Activated T-cell treated with anti-CD3 and anti-CD28 coated beads, Interleukin-2, amount 50 U/mL, for 24 hours (primary cell): ENCODE data around the gene GPR62.

Source experiments
- DNase-seq: peaks from one replicate; pipeline ENCODE4 v3.0.0-alpha.2; 2020
- H3K27ac Mint-ChIP-seq: 2 replicates; pipeline ENCODE4 v1.8.0; 2020; ENCODE audit warnings: mild to moderate bottlenecking, mixed read lengths
- H3K27me3 Mint-ChIP-seq: 2 replicates; pipeline ENCODE4 v1.8.0; 2020; ENCODE audit warnings: mixed read lengths
- H3K36me3 Mint-ChIP-seq: 2 replicates; pipeline ENCODE4 v1.8.0; 2020; ENCODE audit warnings: low read depth, mixed read lengths
- H3K4me1 Mint-ChIP-seq: 2 replicates; pipeline ENCODE4 v1.8.0; 2020; ENCODE audit warnings: low read depth, mixed read lengths
- H3K4me3 Mint-ChIP-seq: 2 replicates; pipeline ENCODE4 v1.8.0; 2020; ENCODE audit warnings: mild to moderate bottlenecking, moderate library complexity, mixed read lengths
- H3K9me3 Mint-ChIP-seq: 2 replicates; pipeline ENCODE4 v1.8.0; 2020; ENCODE audit warnings: mixed read lengths

Gene GPR62

DNA sequence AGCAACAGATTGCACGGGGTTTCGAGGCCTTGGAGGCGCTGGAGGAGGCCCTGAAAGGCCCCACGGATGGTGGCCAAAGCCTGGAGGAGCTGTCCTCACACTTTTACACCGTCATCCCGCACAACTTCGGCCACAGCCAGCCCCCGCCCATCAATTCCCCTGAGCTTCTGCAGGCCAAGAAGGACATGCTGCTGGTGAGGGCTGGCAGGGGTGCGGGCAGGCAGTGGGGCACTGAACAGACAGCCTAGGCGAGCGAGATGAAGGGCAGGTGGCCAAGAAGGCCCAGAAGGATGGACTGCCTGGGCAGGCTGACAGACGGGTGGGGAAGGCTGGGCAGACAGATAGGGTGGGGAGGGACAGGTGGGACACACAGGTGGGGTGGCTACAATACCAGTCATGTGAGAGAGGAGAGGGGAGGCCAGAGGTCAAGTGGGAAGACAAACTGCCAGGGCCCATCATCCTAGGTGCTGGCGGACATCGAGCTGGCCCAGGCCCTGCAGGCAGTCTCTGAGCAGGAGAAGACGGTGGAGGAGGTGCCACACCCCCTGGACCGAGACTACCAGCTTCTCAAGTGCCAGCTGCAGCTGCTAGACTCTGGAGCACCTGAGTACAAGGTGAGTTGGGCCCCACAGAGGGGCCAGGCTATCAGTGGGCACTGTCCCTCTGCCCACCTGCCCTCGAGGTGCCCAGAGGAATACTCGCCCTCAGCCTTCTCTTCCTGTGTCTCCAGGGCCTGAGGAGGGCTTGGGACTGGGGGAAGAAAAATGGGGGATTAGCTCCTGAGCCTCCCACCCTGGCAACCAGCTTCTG is 9.9 kb upstream of the GPR62 start:
- no peak overlapping the region for H3K27ac Mint-ChIP-seq
- no peak overlapping the region for H3K4me3 Mint-ChIP-seq
- no peaks in the 10 kb centered on the region for H3K27me3 Mint-ChIP-seq
- H3K4me1 Mint-ChIP-seq = peaks cover 18% of the 10 kb centered on the region
- peaks cover 20% of the 10 kb centered on the region for H3K36me3 Mint-ChIP-seq
- DNase-seq = peak; percentile 20
- no peaks in the 10 kb centered on the region for H3K9me3 Mint-ChIP-seq

DNA sequence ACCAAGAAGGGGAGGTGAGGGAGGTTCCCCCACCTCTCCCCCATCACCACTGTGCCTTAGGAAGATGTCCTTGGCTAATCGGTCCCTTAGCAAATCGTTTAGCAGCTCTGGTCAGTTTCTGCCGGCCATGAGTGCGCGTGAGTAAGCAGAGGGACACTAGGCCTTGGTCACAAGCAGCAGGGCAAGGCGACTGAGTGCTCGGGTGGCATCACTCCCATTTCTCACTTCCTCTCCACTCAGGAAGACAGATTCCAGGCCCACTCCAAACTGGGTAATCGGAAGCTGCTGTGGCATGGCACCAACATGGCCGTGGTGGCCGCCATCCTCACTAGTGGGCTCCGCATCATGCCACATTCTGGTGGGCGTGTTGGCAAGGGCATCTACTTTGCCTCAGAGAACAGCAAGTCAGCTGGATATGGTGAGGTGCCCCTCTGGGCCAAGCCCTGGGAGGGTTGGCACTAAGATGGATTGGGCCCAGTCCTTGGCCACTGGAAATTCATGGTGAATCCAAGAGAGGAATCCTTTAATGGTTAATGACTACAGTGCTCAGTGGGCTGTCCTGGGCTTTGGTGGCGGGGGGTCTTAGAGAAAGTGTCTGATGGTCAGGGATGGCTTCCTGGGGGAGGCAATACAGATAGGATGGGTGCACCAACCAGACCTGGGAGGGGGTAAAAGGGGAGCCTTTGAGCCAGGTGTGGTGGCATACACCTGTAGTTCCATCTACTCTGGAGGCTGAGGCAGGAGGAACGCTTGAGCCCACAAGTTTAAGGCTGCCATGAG is 9.1 kb upstream of the GPR62 start:
- Mint-ChIP-seq H3K36me3 (peaks cover 11% of the 10 kb centered on the region), H3K4me1 (peaks cover 10% of the 10 kb centered on the region), H3K27ac (no peak overlapping the region), H3K4me3 (no peak overlapping the region), H3K9me3 (no peaks in the 10 kb centered on the region), H3K27me3 (no peaks in the 10 kb centered on the region)
- DNase-seq = peak; percentile 20

DNA sequence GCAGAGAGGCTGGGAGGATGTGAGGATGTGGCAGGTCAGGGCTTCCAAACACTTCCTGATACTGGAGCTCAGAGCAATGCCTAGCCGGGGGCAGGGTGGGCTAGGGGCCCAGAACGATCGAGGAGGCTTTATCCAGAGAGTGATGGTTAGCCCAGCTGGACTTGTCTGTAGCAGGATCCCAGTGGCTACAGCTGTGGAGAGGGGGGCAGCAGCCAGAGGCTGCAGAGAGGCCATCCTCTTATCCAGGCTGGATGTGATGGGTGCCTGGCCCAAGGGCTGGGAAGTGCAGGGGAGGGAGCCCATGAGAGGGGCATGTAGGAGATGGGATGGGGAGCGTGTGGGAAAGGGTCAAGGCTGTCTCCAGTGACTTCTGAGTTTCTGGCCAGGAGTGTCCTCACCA is 8.4 kb upstream of the GPR62 start:
- peaks cover 10% of the 10 kb centered on the region for H3K4me1 Mint-ChIP-seq
- H3K4me3 Mint-ChIP-seq = no peak overlapping the region
- H3K36me3 Mint-ChIP-seq = peaks cover 7% of the 10 kb centered on the region
- H3K9me3 Mint-ChIP-seq = no peaks in the 10 kb centered on the region
- no peak for DNase-seq
- no peak overlapping the region for H3K27ac Mint-ChIP-seq
- no peaks in the 10 kb centered on the region for H3K27me3 Mint-ChIP-seq

DNA sequence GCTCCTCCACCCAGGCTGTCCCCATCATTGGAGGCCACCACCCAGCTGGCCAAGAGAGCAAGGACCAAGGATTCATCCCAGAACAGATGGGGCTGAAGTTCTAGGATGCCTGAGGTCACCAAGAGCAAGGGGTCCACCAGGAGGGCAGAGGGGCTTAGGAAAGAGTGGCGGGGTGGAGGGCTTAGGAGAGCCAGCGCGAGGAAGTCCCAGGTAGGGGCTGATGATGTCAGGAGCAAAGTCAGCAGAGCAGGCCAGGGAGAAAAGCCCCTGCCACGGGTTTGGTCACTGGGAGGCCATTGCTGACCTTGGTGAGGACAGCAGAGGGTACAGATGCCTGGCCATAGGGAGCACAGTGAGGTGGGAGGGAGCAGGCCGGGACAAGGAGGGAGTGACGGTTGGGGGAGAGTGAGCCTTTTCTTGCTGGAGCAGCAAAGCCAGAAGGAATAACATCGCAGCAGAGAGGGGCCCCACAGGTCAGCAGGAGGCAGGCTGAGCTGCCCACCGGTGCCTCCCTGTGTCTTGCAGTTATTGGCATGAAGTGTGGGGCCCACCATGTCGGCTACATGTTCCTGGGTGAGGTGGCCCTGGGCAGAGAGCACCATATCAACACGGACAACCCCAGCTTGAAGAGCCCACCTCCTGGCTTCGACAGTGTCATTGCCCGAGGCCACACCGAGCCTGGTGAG is 7.8 kb upstream of the GPR62 start:
- Mint-ChIP-seq H3K27me3 (peaks cover 2% of the 10 kb centered on the region), H3K4me1 (peaks cover 8% of the 10 kb centered on the region), H3K9me3 (no peaks in the 10 kb centered on the region), H3K36me3 (peaks cover 5% of the 10 kb centered on the region), H3K27ac (no peak overlapping the region), H3K4me3 (no peak overlapping the region)
- no peak for DNase-seq

DNA sequence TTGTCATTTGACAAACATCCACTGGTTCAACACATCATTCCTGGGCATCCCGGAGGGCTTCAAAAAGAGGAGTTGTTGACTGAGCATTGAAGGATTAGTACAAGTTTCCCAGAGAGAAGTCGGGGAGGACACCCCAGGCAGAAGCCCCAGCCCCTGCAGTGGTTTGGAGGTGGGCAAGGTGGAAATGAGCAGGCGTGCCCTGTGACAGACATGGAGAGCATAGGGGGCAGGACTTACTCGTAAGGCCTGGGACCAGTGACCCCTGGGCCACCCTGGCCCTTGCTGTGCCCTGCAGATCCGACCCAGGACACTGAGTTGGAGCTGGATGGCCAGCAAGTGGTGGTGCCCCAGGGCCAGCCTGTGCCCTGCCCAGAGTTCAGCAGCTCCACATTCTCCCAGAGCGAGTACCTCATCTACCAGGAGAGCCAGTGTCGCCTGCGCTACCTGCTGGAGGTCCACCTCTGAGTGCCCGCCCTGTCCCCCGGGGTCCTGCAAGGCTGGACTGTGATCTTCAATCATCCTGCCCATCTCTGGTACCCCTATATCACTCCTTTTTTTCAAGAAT is 7.1 kb upstream of the GPR62 start:
- Mint-ChIP-seq H3K27me3 (peaks cover 4% of the 10 kb centered on the region), H3K4me1 (peaks cover 1% of the 10 kb centered on the region), H3K27ac (no peak overlapping the region), H3K4me3 (no peak overlapping the region), H3K36me3 (peaks cover 5% of the 10 kb centered on the region), H3K9me3 (no peaks in the 10 kb centered on the region)
- no peak for DNase-seq

DNA sequence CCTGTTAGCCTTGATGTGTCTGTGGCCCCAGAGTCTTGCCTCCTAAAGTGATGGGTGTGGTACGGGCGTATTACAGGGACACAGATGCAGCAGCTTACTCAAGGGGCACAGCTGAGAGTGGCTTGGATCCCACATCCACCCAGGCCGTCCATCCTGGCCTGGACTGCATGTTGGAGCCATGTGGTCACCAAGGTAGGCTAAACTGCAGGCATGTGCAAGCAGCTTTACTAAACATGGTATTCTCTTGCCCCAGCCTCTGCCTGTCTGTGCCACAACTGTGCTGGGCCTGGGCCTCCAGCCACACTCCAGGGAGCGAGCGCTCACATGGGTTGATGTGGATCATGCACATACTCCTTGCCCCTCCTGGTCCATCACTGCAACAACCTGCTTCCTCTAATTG is 6.1 kb upstream of the GPR62 start:
- H3K4me1 Mint-ChIP-seq = no peaks in the 10 kb centered on the region
- H3K9me3 Mint-ChIP-seq = no peaks in the 10 kb centered on the region

DNA sequence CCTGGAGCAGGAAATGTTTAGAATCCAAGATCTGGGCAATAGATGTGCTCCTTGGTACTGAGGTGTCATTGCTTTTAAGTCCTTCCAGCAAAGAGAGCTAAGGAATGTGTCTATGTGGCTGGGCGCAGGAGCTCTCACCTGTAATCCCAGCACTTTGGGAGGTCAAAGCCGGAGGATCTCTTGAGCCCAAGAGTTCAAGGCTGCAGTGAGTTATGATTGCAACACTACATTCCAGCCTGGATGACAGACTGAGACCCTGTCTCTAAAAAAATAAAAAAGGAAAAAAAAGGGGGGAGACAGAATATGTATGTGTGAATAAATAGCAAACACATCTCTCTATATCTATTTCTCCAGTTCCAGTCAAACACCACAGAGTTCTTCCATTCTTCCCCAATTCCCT is 4.3 kb upstream of the GPR62 start:
- Mint-ChIP-seq H3K27ac (no peak overlapping the region), H3K4me1 (no peaks in the 10 kb centered on the region), H3K36me3 (peaks cover 3% of the 10 kb centered on the region), H3K4me3 (no peak overlapping the region), H3K27me3 (peaks cover 27% of the 10 kb centered on the region), H3K9me3 (no peaks in the 10 kb centered on the region)
- DNase-seq = no peak

More for the DNA sequence above, 6.1 kb upstream of the GPR62 start:
- DNase-seq = no peak
- H3K27ac Mint-ChIP-seq = no peak overlapping the region
- H3K4me3 Mint-ChIP-seq = no peak overlapping the region
- H3K36me3 Mint-ChIP-seq = peaks cover 4% of the 10 kb centered on the region
- H3K27me3 Mint-ChIP-seq = peaks cover 14% of the 10 kb centered on the region

DNA sequence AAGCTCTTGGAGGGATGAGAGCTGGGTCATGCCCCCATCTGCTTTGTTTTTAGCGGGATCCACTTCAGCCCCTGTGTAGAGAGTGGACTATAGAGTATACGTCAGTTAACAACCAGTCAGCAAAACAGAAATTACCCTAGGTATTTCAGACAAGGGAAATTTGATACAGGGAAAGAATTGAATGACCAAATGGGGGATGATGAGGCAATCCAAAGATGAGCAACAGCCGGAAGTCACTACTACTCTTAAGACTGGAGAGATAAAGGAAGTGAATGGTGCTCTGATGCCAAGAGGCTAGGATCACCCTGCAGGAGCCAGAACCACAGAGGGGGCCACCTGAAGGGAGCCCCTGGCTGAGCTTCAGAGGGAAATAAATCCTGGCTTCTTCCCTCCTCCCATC is 1.7 kb upstream of the GPR62 start:
- DNase-seq = no peak

DNA sequence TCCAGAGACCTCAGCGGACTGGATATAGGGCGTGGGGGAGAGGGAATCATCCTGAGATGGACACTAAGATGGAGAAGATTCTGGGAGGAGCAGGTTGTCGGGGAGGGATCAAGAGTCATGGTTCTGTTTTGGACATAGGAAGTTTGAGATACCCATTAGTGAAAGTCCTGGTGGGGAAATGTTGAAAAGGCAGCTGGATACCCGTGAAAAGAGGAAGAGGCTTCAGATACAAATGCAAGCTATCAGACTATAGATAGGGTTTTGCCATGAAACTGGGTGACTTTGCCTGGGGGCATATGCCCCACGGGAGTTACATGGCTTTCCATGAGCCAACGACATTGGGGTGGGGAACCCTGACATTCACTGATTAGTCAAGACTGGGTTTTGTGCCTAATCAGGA is 1.1 kb upstream of the GPR62 start:
- H3K4me1 Mint-ChIP-seq = peaks cover 6% of the 10 kb centered on the region
- no peaks in the 10 kb centered on the region for H3K9me3 Mint-ChIP-seq
- H3K36me3 Mint-ChIP-seq = peaks cover 2% of the 10 kb centered on the region
- peaks cover 39% of the 10 kb centered on the region for H3K27me3 Mint-ChIP-seq
- no peak overlapping the region for H3K27ac Mint-ChIP-seq
- DNase-seq = no peak
- no peak overlapping the region for H3K4me3 Mint-ChIP-seq

More for the DNA sequence above, 1.7 kb upstream of the GPR62 start:
- no peak overlapping the region for H3K27ac Mint-ChIP-seq
- H3K36me3 Mint-ChIP-seq = peaks cover 2% of the 10 kb centered on the region
- H3K27me3 Mint-ChIP-seq = peaks cover 39% of the 10 kb centered on the region
- no peaks in the 10 kb centered on the region for H3K9me3 Mint-ChIP-seq
- peaks cover 6% of the 10 kb centered on the region for H3K4me1 Mint-ChIP-seq
- no peak overlapping the region for H3K4me3 Mint-ChIP-seq

DNA sequence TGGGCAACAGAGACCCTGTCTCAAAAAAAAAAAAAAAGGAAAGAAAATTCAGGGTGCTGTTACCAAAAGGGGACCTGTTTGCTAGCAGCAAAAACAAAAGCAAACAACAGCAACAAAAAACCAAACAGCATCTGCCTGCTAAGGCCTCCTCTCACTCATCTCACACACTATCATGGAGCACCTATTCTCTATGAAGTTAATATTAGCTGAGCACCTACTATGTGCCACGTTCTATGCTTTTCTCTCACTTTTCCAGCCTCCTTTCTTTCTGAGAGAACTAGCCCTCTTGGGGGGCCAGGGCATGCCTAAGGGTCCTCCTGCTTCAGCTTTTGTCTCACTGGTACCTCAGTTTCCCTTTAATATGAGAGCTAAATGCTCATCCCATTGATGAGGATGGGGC is 468 bp upstream of the GPR62 start:
- peaks cover 2% of the 10 kb centered on the region for H3K36me3 Mint-ChIP-seq
- no peak overlapping the region for H3K4me3 Mint-ChIP-seq
- no peak for DNase-seq
- H3K27ac Mint-ChIP-seq = no peak overlapping the region
- H3K27me3 Mint-ChIP-seq = peaks cover 39% of the 10 kb centered on the region
- H3K4me1 Mint-ChIP-seq = peaks cover 6% of the 10 kb centered on the region
- no peaks in the 10 kb centered on the region for H3K9me3 Mint-ChIP-seq

DNA sequence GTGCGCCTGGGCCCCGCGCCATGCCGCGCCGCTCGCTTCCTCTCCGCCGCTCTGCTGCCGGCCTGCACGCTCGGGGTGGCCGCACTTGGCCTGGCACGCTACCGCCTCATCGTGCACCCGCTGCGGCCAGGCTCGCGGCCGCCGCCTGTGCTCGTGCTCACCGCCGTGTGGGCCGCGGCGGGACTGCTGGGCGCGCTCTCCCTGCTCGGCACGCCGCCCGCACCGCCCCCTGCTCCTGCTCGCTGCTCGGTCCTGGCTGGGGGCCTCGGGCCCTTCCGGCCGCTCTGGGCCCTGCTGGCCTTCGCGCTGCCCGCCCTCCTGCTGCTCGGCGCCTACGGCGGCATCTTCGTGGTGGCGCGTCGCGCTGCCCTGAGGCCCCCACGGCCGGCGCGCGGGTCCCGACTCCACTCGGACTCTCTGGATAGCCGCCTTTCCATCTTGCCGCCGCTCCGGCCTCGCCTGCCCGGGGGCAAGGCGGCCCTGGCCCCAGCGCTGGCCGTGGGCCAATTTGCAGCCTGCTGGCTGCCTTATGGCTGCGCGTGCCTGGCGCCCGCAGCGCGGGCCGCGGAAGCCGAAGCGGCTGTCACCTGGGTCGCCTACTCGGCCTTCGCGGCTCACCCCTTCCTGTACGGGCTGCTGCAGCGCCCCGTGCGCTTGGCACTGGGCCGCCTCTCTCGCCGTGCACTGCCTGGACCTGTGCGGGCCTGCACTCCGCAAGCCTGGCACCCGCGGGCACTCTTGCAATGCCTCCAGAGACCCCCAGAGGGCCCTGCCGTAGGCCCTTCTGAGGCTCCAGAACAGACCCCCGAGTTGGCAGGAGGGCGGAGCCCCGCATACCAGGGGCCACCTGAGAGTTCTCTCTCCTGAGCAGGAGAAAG is 951 bp downstream of the GPR62 start:
- Mint-ChIP-seq H3K4me1 (peaks cover 6% of the 10 kb centered on the region), H3K4me3 (peak overlapping the region; percentile 23), H3K27me3 (peaks cover 39% of the 10 kb centered on the region), H3K27ac (no peak overlapping the region), H3K36me3 (peaks cover 4% of the 10 kb centered on the region), H3K9me3 (no peaks in the 10 kb centered on the region)
- peak; percentile 68 for DNase-seq

DNA sequence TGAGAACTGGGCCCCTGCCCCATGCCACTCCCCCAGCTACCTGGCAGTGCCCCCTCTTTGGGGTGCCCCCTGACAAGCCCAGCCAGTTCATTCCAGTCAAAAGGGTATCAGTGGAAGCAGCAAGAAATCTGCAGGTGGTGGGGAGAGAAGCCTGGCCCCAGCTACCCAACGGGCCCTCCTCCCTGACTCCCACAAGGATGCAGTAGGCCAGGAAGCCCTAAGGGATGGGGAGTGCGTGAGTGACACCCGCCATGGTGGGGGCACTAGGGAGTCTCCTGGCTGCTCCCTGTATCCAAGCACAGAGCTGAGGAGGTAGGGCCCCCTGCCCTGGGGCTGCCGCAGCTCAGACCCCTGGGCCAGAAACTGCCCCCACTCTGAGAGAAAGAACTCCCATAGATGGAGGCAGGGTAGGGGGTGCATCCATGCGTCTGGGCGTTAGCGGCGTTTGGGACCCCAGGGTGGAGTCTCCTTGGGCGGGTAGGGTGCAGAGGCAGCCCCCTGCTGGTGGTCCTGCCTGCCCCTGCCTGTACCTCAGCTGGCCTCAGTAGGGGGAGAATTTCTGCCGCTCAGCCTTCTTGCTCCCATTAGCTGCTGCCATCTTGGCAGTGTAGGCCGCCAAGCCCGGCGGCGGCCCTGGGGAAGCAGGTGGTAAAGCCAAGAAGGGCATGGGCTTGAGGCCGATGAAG is 2.5 kb downstream of the GPR62 start:
- H3K36me3 Mint-ChIP-seq = peaks cover 4% of the 10 kb centered on the region
- H3K27me3 Mint-ChIP-seq = peaks cover 37% of the 10 kb centered on the region
- H3K4me3 Mint-ChIP-seq = no peak overlapping the region
- DNase-seq = no peak
- peaks cover 6% of the 10 kb centered on the region for H3K4me1 Mint-ChIP-seq
- H3K9me3 Mint-ChIP-seq = no peaks in the 10 kb centered on the region
- H3K27ac Mint-ChIP-seq = no peak overlapping the region
